T follicular helper cell (primary cell): Measurements from ENCODE around the gene ALDH8A1.

Experiments used
- DNase-seq: peaks from one replicate; pipeline ENCODE4 v3.0.0-alpha.2; 2020; ENCODE audit warnings: low read depth

Gene ALDH8A1

DNA sequence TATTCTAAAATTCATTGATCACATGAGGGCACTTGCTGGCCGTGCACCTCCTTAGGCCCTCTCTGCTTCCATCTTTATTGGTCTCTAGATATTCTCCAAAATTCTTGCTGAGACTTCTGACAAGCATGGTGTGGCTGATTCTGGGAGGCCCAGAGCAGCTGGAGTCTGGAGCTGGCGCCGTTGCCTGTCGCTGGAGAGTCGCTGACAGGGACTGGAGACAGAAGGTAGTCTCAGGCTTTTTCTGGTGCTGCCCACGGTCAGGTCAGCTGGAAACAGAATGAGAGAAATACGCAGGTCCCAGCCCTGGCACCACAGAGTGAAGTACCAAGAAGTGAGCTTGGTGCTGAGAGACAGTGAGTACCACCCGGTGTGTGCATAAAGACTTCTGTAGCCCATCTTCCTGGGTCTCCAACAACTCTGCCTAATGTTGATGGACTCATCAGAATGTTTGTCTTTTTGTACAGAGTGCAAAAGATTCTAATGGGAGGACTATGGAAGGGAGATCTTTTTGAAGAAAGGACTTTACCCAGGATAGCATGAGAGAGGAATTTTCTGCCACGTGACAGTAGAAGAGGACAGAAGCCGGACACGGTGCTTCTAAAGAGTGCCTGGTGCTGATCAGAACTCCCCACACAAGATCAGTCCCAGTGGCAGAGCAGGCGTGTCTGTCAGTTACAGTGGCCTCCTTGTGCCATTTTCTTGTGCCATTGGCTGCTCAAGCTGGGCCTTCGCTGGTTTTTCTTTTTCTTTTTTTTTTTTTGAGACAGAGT is 1.8 kb upstream of the ALDH8A1 start:
- no peak for DNase-seq

DNA sequence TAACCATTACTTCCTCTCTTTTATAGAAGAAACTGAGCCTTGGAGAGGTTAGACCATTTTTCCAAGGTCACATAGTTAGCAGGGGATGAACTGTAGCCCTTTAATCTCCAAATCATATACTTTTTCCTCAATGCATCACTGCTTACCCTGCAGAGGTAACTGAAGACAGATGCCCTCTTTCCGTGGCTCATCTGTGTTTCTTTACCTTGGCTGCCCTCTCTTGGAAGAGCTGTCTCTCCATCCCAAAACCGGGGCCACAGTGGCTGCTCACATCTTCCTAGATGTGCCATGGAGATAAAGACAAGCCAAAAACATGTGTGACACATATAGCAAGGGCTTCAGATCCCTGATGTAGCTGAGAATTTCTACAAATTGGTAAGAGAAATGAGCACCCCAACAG is 581 bp upstream of the ALDH8A1 start:
- DNase-seq, result no peak

DNA sequence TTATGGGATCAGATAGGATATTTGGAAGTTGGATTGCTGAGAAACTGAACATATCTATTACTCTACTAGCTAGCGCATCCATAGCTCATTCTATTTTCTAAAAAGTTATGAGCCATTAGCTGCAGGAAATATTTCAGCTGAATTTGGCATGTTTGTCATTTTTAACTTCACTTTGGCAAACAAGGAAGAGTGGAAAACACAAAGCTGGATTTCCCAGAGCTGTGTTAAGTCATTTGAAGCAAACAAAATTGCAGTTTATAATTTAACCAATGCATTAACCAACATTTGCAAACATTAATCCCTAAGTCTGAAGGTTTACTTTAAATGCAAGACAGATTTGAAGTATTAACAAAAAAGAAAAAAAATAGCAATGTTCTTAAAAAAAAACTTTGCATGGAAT is 1.2 kb downstream of the ALDH8A1 start:
- no peak for DNase-seq

DNA sequence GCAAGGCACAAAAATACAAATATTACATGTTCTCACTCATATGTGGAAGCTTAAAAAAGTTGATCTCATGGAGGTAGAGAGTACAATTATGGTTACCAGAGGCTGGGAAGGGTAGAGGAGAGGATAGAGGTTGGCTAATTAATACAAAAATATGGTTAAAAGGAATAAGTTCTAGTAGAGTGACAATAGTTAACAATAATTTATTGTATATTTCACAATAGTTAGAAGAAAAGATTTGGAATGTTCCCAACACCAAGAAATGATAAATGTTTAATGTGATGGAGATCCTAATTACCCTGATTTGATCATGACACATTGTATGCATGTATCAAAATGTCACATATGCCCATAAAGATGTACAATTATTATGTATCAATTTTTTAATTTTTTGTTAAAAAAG is 1.8 kb downstream of the ALDH8A1 start:
- DNase-seq, result no peak

DNA sequence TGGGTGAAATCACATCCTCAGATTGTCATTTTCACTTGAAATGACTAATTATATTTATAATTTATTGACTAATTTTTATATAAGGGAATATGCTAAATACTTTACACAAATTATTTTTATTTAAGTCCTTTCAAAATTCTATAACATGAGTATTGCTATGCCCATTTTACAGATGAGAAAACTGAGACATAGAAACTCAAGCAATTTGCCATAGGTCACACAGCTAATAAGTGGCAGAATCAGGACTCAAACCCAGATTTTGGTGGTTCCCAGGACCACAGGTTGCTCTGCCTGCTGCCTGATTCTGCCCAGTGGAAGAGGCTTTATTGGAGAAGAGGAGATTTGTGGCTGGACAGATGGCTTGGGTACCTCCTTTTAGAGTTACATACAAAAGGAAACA is 4.9 kb downstream of the ALDH8A1 start:
- no peak for DNase-seq

DNA sequence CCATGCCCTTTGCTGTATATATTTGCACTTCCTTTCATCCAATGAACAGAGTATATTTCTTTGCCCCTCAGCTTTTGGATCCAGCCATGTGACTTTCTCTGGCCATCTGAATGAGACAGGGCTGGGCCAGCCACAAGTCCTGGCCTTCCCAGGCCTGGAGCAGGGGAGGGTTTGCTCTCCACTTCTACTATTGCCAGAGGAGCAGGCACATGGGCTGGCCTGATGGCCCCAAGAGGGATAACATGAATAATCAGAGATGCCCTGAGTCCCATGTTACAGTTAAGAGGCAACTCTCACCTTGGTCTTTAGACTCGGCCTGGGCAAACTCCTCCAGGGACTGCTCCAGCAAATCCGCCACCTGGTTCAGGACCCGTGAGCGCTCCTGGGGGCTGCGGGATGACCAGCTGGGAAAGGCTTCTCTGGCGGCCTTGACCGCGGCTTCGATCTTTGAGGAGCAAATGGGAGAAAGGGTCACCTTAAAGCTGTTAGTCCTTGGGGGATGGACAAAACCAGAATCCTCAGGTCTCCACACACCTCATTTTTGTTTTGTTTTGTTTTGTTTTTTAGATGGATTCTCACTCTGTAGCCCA is 6.3 kb downstream of the ALDH8A1 start:
- no peak for DNase-seq

DNA sequence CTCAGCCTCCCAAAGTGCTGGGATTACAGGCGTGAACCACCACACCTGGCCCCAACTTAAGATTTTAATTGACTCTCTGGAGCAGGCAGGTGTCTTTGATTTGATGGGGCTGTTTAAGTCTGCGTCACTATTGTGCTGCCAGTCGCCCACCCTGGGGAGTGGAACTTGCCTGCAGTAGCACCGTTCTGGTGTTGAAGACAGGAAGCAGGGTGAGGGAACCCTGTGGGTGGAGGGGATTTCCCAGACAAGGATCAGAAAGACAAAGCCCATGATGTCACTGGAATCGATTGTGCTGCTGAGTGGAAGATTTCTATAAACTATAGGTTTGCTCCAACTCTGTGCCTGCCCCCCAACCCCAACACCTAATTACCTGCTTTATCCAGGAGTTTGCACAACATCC is 11.0 kb downstream of the ALDH8A1 start:
- DNase-seq, result peak; percentile 17

DNA sequence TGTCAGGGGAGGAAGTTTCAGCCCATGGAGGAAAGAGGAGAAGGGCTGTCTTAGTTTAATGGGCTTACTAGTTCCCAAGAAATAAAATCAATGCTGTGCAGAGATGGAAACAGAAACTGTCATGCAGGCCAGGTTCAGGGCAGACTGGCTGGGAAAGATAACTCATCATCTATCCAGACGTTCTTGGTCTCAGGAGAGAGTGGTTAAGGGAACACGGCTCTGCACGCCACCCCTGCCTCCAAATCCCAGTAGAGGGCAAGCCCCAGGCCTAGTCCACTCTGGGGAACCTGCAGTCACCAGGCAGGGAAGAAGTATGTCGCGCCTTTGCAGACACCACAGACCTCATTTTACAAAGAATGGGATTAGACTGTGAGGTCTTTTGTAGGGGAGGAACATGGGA is 12.5 kb downstream of the ALDH8A1 start:
- no peak for DNase-seq

DNA sequence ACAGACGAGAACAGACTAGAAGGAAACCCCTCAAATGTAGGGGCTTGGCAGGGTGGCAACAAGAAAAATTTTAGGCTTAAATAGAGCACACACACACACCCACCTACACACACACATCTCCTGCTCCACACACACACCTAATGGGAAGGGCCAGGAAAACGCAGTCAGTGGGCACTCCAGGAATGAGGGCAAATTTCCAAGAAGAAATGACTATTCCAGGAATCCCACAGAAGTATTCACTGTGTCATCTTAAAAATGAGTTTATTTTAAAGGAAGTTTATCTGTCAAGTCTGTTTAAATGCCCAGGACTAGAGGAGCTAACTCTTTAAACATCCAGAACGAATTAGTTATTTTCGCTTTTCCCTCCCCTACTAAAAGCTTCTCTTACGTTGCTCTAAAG is 13.0 kb downstream of the ALDH8A1 start:
- DNase-seq, result no peak

DNA sequence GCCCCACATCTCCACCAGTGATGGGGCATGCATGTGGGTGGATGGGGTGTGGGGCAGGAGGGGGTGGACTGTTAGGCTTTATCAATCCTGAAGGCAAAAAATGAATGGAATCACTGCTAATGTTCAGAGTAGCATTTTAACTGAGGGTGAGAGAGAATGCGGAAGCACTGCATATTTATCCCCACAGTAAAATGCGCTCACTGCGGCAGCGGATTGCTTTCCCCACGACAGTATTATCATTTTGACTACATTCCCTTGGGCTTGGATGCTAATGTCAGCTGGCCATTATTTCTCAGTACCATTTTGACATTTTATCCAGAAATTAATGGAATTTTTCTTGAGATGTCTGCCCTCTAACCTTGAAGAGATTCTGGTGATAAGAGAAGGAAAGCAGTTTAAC is 13.4 kb downstream of the ALDH8A1 start:
- no peak for DNase-seq

DNA sequence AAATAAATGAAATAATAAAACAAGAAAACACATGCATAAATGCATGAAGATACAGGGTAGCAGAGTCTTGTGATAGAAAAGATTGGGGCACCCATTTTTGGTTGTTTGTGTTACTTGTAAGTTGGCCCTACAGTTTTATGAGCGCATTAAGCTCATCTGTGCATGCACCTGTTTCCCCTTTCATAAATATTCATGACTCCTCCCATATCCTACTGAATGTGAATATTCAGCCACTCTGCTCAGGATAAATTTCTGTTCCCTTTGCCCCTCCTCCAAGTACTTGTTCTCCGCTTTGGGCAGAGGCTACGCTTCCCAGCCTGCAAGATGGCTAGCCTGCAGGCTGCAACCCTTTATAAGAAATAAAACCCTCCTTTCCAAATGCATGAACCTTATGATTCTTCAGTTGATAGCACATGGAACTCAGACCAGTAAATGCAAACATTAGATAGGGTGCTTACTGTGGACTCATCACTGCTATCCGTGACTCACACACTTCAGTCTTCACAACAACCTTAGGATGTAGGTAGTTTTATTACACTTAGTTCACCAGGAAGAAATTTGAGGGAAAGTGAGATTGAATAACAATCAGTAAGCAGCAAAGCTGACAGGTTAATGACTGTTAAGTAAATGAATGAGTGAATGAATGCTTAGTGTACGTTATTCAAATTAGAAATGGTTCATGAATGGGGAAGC is 15.0 kb downstream of the ALDH8A1 start:
- DNase-seq, result no peak

DNA sequence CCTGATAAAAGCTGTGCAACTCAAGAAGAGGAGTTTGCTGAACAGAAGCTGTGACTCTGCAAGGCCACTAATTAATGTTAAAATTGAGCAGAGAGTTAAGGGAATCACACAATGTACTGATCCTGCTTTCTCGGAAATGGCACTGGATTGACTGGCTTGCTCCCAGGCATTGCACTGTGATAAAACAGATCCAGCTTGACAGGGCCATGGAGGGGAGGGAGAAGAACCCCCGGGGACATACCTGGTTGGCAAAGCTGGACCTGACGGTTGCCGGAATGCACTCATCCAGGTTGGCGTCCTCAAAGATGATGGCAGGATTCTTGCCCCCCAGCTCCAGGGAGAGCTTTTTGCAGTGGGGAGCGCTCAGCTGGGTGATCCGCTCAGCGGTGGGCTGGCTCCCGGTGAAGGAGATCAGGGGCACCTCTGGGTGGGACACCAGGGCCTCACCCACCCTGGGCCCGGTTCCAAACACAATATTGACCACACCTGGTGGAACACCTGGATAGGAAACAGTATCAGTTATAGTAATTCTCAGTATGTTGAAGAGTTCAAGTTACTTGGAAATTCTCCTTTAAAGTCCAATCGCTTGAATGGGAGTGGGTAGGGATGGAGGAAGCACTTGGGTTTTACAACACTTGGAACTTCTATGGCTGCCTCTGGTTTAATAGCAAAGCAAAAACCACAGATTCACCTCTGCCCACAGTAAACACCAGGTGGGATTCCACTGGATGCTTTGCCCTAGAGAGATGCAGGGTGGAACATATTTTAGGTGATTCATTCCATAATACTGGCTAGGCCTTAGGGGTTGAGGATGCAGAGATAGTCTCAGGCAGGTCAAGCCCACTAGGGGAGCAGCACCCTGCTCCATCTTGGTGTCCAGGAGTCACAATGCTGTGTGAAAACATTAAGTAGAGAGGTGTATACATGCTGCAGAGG is 17.1 kb downstream of the ALDH8A1 start:
- DNase-seq, result no peak

DNA sequence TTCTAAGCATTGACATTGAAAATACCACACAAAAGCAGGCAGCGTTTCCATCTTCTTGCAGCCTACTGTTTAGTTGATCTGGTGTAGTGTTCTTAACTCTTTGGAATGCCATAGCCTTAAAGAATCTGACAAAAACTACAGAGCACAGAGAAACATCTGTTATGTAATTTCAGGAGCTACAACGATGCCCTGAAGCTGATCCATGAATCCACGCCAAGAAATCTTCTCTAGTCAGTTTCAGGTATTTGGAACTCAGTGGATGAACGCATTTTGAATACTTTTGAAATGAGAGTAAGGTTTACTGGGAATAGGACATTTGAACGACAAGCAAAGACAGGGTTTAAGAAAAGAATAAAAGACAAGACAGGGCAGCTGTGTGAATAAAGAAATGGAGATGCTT is 17.8 kb downstream of the ALDH8A1 start:
- no peak for DNase-seq

DNA sequence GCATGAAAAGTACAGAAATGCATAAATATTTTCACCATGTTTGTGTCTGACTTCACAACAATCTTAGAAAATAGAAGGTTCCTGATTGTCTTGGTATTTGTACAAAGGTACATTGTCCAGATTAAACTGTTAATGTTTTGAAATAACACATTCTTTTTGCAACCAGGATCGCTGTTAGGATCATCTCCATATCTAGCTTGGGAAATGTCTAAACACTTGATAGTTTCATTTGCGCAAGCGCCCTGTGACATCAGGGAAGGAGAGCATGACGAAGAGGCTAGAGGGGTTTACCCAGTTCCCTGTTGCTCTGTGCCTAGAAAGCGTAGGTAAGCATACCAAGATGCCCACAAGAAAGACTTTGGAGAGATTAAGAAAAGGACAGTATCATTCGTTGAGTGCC is 19.4 kb downstream of the ALDH8A1 start:
- no peak for DNase-seq

DNA sequence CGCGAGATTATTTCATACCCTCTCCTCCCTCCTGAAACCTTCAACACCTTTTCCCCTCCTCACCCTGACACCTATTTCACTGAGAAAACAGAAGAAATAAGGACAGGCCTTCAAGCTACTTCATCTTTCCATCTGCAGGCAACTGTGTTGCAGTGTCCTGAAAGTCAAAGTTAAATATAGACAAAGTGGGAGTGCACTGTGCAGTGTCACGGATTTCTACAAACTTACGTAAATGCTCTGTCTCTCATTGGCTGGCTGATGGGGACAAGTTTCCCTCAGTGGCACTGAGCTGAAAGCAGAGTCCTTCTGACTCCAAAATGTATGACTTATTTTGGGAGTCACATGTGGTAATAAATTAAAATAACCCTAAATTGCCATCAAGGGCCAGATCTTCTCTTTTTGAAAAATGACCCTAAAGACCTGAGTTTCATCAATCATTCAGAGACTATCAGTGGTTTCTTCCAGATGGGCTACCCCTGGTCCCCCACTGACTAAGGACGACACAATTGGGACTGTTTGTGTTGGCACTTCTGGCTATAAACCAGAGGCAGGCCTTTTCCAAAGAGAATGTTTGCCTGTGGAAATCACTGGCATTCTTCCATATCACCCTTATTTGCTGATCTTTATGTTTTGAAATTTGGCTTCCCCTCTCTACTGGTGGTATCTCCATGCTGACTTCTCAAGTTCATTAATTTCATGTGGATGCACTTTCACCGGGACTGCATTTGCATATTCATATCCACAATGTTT is 21.6 kb downstream of the ALDH8A1 start:
- DNase-seq, result no peak

DNA sequence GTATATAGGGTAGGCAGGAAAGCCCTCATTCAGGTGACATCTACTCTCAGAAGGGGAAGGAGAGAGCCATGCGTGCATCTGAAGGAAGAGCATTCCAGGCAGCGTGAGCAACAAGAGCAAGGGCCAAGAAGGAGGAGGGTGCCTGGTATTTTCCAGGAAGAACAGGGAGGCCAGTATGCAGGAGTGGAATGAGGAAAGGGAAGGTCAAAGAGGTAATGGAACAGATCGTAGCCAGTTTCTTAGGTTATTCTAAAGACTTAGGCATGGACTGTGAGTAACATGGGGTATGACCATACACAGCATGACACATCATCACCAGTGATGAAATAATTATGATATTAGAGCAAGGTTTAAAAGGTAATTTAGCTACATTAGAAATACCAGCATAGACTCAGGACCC is 24.1 kb downstream of the ALDH8A1 start:
- DNase-seq, result no peak

DNA sequence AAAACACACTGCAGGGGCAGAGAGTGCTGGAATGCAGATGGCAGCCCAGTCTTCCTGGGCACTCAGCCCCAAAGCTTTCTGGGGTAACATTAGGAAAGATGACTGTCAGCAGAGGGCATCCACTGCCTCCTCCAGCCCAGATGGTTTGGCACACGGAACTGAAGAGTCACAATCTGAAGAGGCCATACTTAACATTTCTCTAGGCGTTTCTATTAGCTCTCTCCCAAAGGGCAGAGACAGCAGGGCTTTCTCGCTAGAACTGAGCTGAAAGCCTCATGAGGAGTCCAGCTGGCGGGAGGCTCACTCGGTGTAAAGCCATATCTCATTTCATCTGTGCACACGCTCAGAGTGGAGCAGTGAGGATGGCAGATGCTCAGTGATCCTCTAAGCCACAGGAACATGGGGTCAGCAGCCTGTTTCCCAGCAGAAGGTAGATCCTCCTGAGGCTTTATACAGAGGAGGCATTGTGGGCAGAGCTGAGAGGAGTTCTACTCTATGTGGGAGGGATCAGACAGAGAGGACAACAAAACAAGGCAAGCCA is 28.1 kb downstream of the ALDH8A1 start:
- no peak for DNase-seq

DNA sequence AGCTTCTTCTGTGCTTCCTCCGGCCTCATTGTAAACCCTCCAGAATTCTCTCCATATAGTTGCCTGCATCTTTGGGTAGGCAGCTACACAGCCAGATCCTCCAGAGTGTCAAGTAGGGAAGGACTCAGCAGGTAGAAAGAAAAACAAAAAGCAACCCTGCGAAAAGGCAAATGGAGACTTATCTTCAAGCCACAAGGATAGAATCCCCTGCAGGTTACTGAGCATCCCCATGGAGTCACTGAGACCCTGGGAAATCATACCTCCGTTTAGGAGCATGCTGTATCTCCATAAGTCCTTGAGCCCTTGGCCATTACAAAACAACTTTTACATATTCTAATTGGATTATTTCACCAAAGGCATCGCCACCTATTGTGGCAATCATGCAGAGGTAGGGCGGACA is 28.6 kb downstream of the ALDH8A1 start:
- no peak for DNase-seq

DNA sequence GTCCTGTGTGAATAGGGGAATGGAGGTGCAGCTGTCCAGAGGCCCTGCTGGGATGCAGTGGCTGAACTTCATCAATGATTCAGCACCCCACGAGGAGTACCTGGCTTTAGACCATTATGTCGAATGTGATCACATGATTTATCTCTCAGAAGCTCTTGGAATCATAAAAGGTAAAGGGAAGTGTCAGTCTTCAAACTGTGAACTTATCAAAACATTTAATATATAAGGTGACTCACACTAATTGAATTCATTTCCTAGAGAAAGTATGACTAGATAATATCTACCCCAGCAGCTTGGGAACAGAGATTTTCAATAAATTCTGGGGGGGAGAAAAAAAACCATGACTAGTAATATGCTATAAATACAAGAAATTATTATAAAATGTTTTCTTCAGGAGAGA is 29.5 kb downstream of the ALDH8A1 start:
- no peak for DNase-seq

DNA sequence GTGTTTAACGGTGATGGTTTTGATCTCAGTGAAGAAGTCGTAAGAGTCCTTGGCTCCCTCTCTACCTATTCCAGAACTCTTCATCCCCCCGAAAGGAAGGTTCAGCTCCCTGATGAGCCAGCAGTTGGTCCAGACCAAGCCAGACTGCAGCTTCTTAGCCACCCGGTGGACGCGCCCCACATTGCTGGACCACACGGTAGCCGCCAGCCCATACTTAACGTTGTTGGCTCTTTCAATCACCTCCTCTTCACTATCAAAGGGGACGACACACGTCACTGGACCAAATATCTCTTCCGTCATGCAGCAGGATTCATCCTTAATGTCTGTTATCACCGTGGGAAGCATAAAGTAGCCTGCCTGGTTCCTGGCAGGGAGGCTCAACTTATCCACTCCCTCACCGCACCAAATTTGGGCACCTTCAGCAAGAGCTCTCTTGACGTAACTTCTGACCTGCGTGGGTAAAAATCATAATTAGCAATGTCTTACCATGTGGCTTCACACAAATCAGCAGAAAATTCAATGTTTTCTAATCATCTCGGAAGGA is 31.4 kb downstream of the ALDH8A1 start:
- DNase-seq, result no peak

DNA sequence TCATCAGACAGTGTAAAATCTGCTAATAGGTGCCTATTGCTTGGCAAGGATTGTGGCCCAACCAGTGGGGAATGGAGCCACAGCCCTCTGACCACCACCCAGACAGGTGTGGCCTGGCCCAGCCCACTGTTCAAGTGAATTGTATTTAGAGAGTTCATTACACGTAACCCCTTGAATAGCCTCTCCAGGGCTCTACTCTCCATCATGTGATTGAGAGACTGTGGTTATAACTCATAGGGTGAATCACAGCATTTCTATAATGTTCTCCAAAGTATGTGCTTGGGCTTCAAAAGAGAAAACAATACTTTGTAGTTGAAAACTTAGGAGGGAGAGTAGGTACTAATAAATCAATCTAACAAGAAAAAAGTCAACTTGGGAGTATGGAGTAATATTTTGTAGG is 38.4 kb downstream of the ALDH8A1 start:
- no peak for DNase-seq
